GM19438 (cell line): ENCODE data around the gene CACNA1I.

Experiments
- ATAC-seq: cut with Tn5 transposase; IDR thresholded peaks from one replicate; pipeline ENCODE4 v1.9.1; 2021; ENCODE audit warnings: low read depth; ENCODE audit not compliant: unreplicated experiment

The CACNA1I gene

DNA sequence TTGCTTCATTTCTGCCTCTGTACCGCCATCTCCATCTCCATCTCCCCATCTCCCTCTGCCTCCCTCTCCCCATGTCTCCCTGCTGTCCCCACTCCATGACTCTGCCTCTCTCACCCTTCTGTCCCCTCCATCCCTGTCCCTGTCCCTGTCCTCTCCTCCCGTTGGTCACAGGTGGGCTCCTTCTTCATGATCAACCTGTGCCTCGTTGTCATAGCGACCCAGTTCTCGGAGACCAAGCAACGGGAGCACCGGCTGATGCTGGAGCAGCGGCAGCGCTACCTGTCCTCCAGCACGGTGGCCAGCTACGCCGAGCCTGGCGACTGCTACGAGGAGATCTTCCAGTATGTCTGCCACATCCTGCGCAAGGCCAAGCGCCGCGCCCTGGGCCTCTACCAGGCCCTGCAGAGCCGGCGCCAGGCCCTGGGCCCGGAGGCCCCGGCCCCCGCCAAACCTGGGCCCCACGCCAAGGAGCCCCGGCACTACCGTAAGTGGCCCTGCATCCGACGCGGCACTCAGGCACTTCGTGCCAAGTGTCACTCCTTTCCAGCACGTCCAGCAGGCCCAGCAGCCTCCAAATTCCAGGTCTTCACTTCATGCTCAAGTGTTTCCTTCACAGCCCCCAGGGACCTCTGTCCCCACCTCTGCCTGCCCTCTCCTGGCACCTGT lies 76.0 kb downstream of the CACNA1I start:
- ATAC-seq, result no peak

- ATAC-seq, result no peak
Observed at GRCh38 chr22:39647836-39648629, 77.5 kb downstream of the CACNA1I start.

- no peak for ATAC-seq
Observed at GRCh38 chr22:39648630-39648950, 78.0 kb downstream of the CACNA1I start.

DNA sequence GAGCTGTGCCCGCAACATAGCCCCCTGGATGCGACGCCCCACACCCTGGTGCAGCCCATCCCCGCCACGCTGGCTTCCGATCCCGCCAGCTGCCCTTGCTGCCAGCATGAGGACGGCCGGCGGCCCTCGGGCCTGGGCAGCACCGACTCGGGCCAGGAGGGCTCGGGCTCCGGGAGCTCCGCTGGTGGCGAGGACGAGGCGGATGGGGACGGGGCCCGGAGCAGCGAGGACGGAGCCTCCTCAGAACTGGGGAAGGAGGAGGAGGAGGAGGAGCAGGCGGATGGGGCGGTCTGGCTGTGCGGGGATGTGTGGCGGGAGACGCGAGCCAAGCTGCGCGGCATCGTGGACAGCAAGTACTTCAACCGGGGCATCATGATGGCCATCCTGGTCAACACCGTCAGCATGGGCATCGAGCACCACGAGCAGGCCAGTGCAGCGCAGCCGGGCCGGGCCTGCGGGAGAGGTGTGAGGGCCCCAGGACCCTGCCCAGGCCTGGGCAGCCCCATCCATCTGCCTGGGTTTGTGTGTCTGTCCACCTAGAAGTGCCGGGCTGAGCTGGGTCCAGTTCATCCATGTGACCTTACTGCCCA lies 79.0 kb downstream of the CACNA1I start:
- no peak for ATAC-seq

DNA sequence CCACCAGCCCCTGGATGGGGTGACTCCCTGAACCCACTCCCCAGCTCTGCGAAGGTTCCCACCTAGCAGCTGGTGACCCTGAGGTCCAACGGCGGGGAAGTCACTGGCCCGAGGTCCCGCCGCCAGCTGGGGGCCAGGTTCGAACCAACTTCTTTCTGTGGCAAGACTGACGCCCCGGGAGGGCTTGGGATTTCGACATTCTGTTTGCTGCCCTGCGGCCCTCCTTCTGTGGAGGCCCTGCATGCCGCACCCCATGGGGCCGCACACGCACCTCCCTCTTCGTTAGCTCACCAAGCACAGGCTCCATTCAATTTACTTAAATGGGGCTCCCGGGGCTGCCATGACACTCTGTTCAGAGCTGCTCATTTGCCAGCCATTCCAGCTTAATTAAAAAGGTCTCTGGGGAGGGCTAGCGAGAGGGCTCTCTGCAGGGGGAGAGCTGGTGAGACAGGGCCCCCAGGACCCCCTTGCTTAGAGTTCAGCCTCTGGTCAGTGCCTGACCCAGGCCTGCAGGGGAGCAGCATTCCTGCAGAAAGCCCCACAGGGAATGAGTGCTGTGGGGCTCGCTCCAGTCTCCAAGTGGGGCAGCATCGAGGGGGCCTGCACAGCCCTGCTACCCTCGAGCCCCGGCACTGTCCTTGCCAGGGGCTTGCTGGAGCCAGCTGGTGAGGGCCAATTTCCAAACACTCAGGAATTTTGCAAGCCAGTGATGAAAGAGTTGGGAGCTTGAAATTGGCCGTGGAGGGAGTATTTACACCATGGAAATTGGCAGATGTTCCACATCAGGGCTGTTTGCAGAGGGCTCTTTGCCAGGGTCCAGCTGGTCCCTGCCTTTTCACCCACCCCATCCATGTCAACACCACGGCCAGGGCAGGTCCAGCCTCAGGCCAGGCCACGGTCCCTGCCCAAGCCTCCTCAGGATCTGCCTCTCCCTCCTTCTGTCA lies 80.8 kb downstream of the CACNA1I start:
- no peak for ATAC-seq

DNA sequence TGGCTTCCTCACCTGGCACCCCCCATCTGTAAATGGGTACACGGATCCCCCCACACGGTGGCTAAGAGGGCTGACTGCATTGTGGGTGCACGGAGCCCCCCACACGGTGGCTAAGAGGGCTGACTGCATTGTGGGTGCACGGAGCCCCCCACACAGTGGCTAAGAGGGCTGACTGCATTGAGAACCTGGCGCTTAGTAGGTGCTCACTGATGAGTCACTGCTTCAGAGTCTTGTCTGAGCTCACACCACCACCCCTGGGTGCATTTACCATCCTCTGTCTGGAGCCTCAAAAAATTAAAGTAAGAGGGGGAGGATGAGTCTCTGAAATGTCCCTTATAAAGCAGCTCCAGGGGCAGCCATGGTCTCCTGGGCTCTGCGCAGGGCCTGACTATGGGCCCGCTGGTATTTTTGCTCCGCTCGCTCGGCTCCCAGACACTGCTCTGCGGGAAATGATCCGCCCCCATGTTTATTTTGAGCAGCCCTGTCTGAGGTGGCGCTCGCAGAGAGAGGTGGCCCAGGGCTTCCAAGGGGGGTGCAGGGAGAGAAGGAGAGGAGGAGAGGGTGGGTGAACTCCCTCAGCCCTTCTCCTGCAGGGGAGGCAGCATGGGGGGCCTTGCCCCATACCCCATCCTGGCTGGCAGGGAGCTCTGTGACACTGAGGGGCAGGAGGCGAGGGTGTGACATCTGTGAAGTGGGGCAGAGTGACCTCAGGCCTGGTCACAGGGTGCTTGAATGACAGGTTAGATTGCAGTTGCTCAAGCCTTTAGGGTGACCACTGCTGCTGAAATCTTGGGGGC lies 82.6 kb downstream of the CACNA1I start:
- no peak for ATAC-seq

GRCh38 chr22:39653787-39654077 lies 83.2 kb downstream of the CACNA1I start:
- ATAC-seq, result no peak

- ATAC-seq, result no peak
Observed at GRCh38 chr22:39654131-39654926, 83.8 kb downstream of the CACNA1I start.

DNA sequence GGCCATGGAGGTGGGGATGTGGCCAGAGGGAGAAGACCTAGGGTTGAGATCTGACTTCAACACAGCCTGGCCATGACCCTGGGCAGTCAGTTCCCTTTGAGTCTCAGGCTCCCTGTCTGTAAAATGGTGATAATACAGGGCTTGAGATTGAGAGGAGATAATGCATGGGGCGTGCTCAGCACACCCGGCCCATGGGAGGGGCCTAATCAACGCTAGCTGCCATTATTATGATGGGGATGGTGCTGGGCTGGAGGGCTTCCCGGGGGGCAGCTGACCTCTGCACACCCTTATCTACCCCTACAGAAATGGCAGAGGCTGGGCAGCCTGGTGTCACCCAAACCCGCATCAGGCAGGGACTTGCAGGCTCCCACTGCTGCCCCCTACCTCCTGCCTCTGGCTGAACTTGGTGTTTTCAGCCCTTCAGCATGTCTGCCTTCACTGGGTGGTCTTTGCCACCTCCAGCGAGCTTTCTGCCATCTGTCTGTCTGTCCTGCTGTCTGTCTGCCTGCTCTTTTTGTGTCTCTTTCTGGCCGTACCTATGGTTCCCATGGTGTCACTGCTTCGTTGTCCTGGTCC lies 84.5 kb downstream of the CACNA1I start:
- no peak for ATAC-seq

- no peak for ATAC-seq
Observed at GRCh38 chr22:39655831-39656230, 85.3 kb downstream of the CACNA1I start.

- ATAC-seq, result no peak
Observed at GRCh38 chr22:39656495-39657490, 86.2 kb downstream of the CACNA1I start.

GRCh38 chr22:39658367-39658766 lies 87.8 kb downstream of the CACNA1I start:
- ATAC-seq, result no peak

GRCh38 chr22:39658806-39659463 lies 88.4 kb downstream of the CACNA1I start:
- ATAC-seq, result no peak

- ATAC-seq, result no peak
Observed at GRCh38 chr22:39661501-39661841, 90.9 kb downstream of the CACNA1I start.

- no peak for ATAC-seq
Observed at GRCh38 chr22:39661842-39662685, 91.5 kb downstream of the CACNA1I start.

GRCh38 chr22:39662686-39663052 lies 92.1 kb downstream of the CACNA1I start:
- ATAC-seq, result no peak

- ATAC-seq, result no peak
Observed at GRCh38 chr22:39663751-39664150, 93.2 kb downstream of the CACNA1I start.
